ENCODE measurements around the gene MUC6.

MUC6 gene

DNA sequence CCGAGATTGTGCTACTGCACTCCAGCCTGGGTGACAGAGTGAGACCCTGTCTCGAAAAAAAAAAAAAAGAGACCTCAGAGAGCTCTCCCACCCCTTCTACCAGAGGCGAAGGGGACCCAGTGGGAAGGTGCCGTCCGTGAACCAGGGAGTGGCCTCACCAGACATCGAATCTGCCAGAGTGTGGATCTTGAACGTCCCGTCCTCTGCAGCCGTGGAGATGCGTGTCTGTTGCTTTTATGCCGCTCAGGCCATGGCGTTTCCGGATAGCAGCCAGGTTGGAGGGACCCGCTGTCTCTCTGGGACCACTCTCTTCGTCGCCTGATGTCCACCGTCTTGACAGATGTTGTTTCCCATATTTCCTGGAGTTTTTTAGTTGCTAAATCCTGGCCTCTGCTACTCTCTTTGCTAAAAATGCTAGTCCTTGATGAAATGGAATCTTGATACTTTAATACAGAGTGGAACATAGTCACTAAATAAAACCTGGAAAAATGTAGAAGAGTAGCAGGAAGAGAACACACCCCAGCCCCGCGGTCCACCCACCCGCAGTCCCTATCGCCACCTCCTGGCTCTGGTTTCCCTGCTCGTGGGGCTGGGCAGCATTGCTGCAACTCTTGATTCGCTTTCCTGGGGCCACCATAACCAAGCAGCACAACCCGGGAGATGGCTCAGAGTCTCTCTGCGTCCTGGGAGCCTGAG, 12.0 kb upstream of the MUC6 start:
- Histone ChIP-seq H3K4me3 (ENCODE audit: low read depth, low read length) (no peak overlapping the region), H3K27ac (ENCODE audit: low read depth, low read length) (no peak overlapping the region), H3K9ac (ENCODE audit: low read depth, low read length) (no peak overlapping the region), H3K27me3 (ENCODE audit: control insufficient read depth, insufficient read depth, low read length) (no peaks in the 10 kb centered on the region), H3K9me3 (ENCODE audit: control insufficient read depth, insufficient read depth, low read length) (no peaks in the 10 kb centered on the region), H3K36me3 (ENCODE audit: control insufficient read depth, insufficient read depth, low read length) (no peaks in the 10 kb centered on the region), H3K4me1 (ENCODE audit: control insufficient read depth, insufficient read depth, low read length) (no peaks in the 10 kb centered on the region)

- no peak overlapping the region for H3K9ac ChIP-seq (ENCODE audit: low read depth, low read length)
- no peaks in the 10 kb centered on the region for H3K27me3 ChIP-seq (ENCODE audit: control insufficient read depth, insufficient read depth, low read length)
- no peaks in the 10 kb centered on the region for H3K9me3 ChIP-seq (ENCODE audit: control insufficient read depth, insufficient read depth, low read length)
- no peak overlapping the region for H3K27ac ChIP-seq (ENCODE audit: low read depth, low read length)
- no peaks in the 10 kb centered on the region for H3K36me3 ChIP-seq (ENCODE audit: control insufficient read depth, insufficient read depth, low read length)
- no peaks in the 10 kb centered on the region for H3K4me1 ChIP-seq (ENCODE audit: control insufficient read depth, insufficient read depth, low read length)
- no peak overlapping the region for H3K4me3 ChIP-seq (ENCODE audit: low read depth, low read length)
Measured at GRCh38 chr11:1047595-1048156, 11.2 kb upstream of the MUC6 start.

GRCh38 chr11:1044160-1044559, 7.6 kb upstream of the MUC6 start:
- Histone ChIP-seq H3K36me3 (ENCODE audit: control insufficient read depth, insufficient read depth, low read length) (no peaks in the 10 kb centered on the region), H3K9ac (ENCODE audit: low read depth, low read length) (no peak overlapping the region), H3K9me3 (ENCODE audit: control insufficient read depth, insufficient read depth, low read length) (no peaks in the 10 kb centered on the region), H3K4me3 (ENCODE audit: low read depth, low read length) (no peak overlapping the region), H3K27ac (ENCODE audit: low read depth, low read length) (no peak overlapping the region), H3K27me3 (ENCODE audit: control insufficient read depth, insufficient read depth, low read length) (no peaks in the 10 kb centered on the region), H3K4me1 (ENCODE audit: control insufficient read depth, insufficient read depth, low read length) (no peaks in the 10 kb centered on the region)

DNA sequence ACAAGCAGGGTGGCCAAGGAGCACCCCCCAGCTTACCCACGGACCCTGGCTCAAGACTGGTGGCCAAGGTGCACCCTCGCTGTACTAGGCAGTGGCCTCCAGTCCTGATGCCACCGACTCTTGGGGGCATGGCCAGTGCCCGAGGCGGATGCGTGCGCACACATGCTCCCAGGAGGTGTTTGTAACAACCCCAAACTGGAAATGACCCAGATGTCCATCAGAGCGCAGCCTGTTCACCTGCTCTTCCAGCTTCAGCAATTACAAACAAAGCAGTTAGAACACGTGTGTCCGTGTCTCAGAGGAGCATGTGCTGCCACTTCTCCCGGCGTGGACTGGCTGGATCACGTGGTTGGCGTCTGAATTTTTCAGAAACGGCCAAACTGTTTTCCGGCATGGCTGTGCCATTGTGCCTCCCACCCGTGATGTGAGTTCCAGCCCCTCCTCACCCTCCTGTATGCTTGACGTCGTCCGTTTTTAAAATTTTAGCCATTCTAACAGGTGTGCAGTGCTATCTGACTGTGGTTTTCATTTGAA, 7.1 kb upstream of the MUC6 start:
- Histone ChIP-seq H3K4me1 (ENCODE audit: control insufficient read depth, insufficient read depth, low read length) (no peaks in the 10 kb centered on the region), H3K4me3 (ENCODE audit: low read depth, low read length) (no peak overlapping the region), H3K27me3 (ENCODE audit: control insufficient read depth, insufficient read depth, low read length) (no peaks in the 10 kb centered on the region), H3K27ac (ENCODE audit: low read depth, low read length) (no peak overlapping the region), H3K36me3 (ENCODE audit: control insufficient read depth, insufficient read depth, low read length) (no peaks in the 10 kb centered on the region), H3K9me3 (ENCODE audit: control insufficient read depth, insufficient read depth, low read length) (no peaks in the 10 kb centered on the region), H3K9ac (ENCODE audit: low read depth, low read length) (no peak overlapping the region)

DNA sequence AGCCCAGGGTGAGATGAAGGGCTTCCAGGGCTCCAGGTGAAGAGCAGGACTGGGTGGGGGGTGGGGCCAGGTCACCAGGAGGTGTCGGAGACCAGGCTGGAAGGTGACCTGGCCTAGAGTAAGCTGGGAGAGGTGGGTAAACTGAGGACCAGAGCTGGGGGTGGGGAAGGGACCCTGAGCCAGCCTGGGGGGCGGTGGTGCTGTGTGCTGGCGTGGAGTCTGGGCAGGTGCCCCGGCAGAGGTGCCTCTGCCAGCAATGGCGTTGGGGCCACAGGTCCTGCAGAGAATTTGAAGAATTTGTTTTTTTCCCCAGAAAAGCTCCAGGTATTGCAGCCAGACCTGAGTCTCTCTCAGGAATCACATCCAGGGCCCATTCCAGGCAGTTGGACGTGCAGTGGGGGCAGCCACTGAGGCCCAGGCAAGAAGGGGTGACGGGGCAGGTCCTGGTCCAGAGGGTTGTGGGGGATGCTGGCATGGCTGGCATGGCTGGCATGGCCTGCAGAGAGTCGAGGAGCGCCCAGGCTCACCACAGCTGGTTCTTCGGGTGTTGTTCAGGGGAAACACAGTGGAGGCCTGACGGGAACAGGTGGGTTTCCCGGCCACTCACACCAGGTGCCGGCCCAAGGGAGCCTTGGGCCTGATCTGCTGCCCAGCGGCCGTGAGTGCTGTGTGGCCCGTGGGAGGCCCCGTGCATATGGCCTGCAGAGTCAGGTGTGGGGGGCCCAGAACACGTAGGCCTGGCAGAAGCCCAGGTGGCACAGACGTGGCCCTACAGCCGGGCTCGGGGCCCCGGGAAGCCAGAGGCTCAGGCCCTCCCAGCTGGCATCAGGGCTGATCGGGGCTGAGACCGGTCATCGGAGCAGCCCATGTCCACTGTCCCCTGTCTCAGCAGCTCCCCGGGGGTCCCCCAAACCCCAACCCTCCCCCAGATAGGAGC, 6.4 kb upstream of the MUC6 start:
- no peak overlapping the region for H3K27ac ChIP-seq (ENCODE audit: low read depth, low read length)
- H3K27me3 ChIP-seq (ENCODE audit: control insufficient read depth, insufficient read depth, low read length): no peaks in the 10 kb centered on the region
- H3K4me1 ChIP-seq (ENCODE audit: control insufficient read depth, insufficient read depth, low read length): no peaks in the 10 kb centered on the region
- H3K9ac ChIP-seq (ENCODE audit: low read depth, low read length): no peak overlapping the region
- H3K4me3 ChIP-seq (ENCODE audit: low read depth, low read length): no peak overlapping the region
- H3K9me3 ChIP-seq (ENCODE audit: control insufficient read depth, insufficient read depth, low read length): no peaks in the 10 kb centered on the region
- H3K36me3 ChIP-seq (ENCODE audit: control insufficient read depth, insufficient read depth, low read length): no peaks in the 10 kb centered on the region

DNA sequence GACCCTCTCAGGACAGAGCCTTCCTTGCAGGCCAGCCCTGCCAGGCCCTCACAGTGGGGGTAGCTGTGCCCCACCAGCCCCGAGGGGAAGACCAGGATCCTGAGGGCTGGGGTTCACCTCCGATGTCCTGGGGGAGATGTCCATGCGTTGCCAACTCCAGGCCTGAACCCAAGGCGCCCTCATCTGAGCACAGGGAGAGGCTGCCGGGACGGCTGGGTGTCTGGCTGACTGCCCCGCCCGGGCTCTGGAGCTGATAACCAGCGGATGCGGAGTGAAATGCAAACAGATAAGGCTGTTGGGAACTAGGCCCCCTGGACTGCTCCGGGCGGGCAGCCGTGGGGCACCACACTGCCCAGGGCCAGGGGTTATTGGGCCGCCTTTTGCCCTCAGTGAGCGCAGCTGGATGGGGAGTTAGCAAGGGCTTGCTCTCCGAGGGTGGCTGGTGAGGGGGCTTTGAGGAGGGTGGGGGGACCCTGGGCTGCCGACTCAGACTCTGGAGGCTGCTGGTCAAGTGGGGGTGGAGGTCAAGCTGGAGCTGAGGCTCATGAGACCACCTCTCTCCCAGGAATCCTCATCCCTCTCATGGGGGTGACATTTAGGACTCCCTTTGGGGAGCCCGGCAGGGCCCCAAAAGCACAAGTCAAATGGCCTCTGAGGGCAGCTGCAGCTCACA, 5.6 kb upstream of the MUC6 start:
- Histone ChIP-seq H3K27me3 (ENCODE audit: control insufficient read depth, insufficient read depth, low read length) (no peaks in the 10 kb centered on the region), H3K9ac (ENCODE audit: low read depth, low read length) (no peak overlapping the region), H3K27ac (ENCODE audit: low read depth, low read length) (no peak overlapping the region), H3K9me3 (ENCODE audit: control insufficient read depth, insufficient read depth, low read length) (no peaks in the 10 kb centered on the region), H3K4me1 (ENCODE audit: control insufficient read depth, insufficient read depth, low read length) (no peaks in the 10 kb centered on the region), H3K4me3 (ENCODE audit: low read depth, low read length) (no peak overlapping the region), H3K36me3 (ENCODE audit: control insufficient read depth, insufficient read depth, low read length) (no peaks in the 10 kb centered on the region)

- Histone ChIP-seq H3K9ac (ENCODE audit: low read depth, low read length) (no peak overlapping the region), H3K27me3 (ENCODE audit: control insufficient read depth, insufficient read depth, low read length) (no peaks in the 10 kb centered on the region), H3K9me3 (ENCODE audit: control insufficient read depth, insufficient read depth, low read length) (no peaks in the 10 kb centered on the region), H3K4me3 (ENCODE audit: low read depth, low read length) (no peak overlapping the region), H3K27ac (ENCODE audit: low read depth, low read length) (no peak overlapping the region), H3K4me1 (ENCODE audit: control insufficient read depth, insufficient read depth, low read length) (no peaks in the 10 kb centered on the region), H3K36me3 (ENCODE audit: control insufficient read depth, insufficient read depth, low read length) (no peaks in the 10 kb centered on the region)
Measured at GRCh38 chr11:1041471-1041870, 5.0 kb upstream of the MUC6 start.

- no peak overlapping the region for H3K27ac ChIP-seq (ENCODE audit: low read depth, low read length)
- no peak overlapping the region for H3K4me3 ChIP-seq (ENCODE audit: low read depth, low read length)
- no peaks in the 10 kb centered on the region for H3K27me3 ChIP-seq (ENCODE audit: control insufficient read depth, insufficient read depth, low read length)
- no peaks in the 10 kb centered on the region for H3K4me1 ChIP-seq (ENCODE audit: control insufficient read depth, insufficient read depth, low read length)
- no peaks in the 10 kb centered on the region for H3K9me3 ChIP-seq (ENCODE audit: control insufficient read depth, insufficient read depth, low read length)
- H3K36me3 ChIP-seq (ENCODE audit: control insufficient read depth, insufficient read depth, low read length): no peaks in the 10 kb centered on the region
- no peak overlapping the region for H3K9ac ChIP-seq (ENCODE audit: low read depth, low read length)
Measured at GRCh38 chr11:1041149-1041467, 4.6 kb upstream of the MUC6 start.

DNA sequence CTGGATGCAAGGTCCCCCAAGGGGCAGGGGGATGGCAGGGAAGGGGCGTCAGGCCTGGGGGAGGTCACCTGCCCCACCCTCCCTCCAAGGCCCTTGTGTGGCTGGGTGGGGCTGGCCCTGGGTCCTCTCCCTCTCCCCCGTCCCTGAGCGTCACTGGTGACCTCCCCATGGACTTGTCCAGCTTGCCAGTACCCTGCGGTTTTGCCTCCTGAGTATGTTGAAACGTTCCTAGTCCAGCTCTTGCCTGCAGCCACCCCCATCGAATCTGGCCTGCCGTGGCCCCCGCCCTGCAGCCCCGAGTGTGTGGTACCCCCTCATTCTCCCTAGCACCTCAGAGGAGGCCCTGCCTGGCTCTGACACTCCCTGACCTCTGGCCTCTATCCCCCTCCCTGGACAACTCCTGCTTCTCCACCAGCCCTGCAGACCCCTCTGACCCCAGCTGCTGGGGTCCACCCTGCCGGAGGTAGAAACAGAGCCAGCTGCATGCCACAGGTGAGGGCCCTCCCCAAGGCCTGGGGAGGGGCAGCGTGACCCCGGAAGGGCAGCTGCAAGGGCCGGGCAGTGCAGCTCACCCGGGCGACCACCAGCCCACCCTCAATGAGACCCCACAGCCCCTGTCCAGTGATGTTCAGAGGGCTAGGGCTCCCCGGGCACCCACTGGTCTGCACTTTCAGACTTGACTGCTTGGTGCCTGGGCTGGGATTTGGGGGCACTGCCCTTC, 4.1 kb upstream of the MUC6 start:
- no peaks in the 10 kb centered on the region for H3K9me3 ChIP-seq (ENCODE audit: control insufficient read depth, insufficient read depth, low read length)
- no peak overlapping the region for H3K9ac ChIP-seq (ENCODE audit: low read depth, low read length)
- no peak overlapping the region for H3K4me3 ChIP-seq (ENCODE audit: low read depth, low read length)
- no peaks in the 10 kb centered on the region for H3K4me1 ChIP-seq (ENCODE audit: control insufficient read depth, insufficient read depth, low read length)
- no peak overlapping the region for H3K27ac ChIP-seq (ENCODE audit: low read depth, low read length)
- no peaks in the 10 kb centered on the region for H3K27me3 ChIP-seq (ENCODE audit: control insufficient read depth, insufficient read depth, low read length)
- no peaks in the 10 kb centered on the region for H3K36me3 ChIP-seq (ENCODE audit: control insufficient read depth, insufficient read depth, low read length)
